Measurements from ENCODE around the gene CCDC170. TPM values are rescaled to one million over a fixed set of nuclear protein-coding genes. Genes with fewer than 3 reads are reported as not detected.

CCDC170 gene
- total and polyA plus RNA-seq, 9 donors = 0.41 to 1.4 (median 0.67) TPM

GRCh38 chr6:151661509-151661908 lies 167.7 kb downstream of the CCDC170 start:
- H3K4me3 ChIP-seq (ENCODE audit: low read length) = no peak overlapping the region
- no peaks in the 10 kb centered on the region for H3K4me1 ChIP-seq (ENCODE audit: control insufficient read depth, insufficient read depth, low read length)
- no peaks in the 10 kb centered on the region for H3K36me3 ChIP-seq (ENCODE audit: control insufficient read depth, insufficient read depth, low read length)
- H3K27me3 ChIP-seq (ENCODE audit: control insufficient read depth, insufficient read depth, low read length) = no peaks in the 10 kb centered on the region
- WGBS (ENCODE audit: insufficient coverage) = 60% methylated on average over 1 of the region's 3 CpGs
- DNase-seq = no peak
- no peak overlapping the region for H3K27ac ChIP-seq (ENCODE audit: low read length)
- H3K9me3 ChIP-seq (replicated peaks; ENCODE audit: control insufficient read depth, low read depth, low read length) = no peaks in the 10 kb centered on the region

- no peak overlapping the region for H3K27ac ChIP-seq (ENCODE audit: low read length)
- H3K9me3 ChIP-seq (replicated peaks; ENCODE audit: control insufficient read depth, low read depth, low read length) = no peaks in the 10 kb centered on the region
- no CpG with 5 or more reads among the region's 4 CpGs for WGBS (ENCODE audit: insufficient coverage)
- no peaks in the 10 kb centered on the region for H3K36me3 ChIP-seq (ENCODE audit: control insufficient read depth, insufficient read depth, low read length)
- H3K27me3 ChIP-seq (ENCODE audit: control insufficient read depth, insufficient read depth, low read length) = no peaks in the 10 kb centered on the region
- H3K4me1 ChIP-seq (ENCODE audit: control insufficient read depth, insufficient read depth, low read length) = no peaks in the 10 kb centered on the region
- DNase-seq = no peak
- no peak overlapping the region for H3K4me3 ChIP-seq (ENCODE audit: low read length)
Measured at GRCh38 chr6:151661928-151662327, 168.1 kb downstream of the CCDC170 start.

GRCh38 chr6:151663559-151663958 lies 169.7 kb downstream of the CCDC170 start:
- H3K4me1 ChIP-seq (ENCODE audit: control insufficient read depth, insufficient read depth, low read length) = no peaks in the 10 kb centered on the region
- H3K4me3 ChIP-seq (ENCODE audit: low read length) = no peak overlapping the region
- no peaks in the 10 kb centered on the region for H3K9me3 ChIP-seq (replicated peaks; ENCODE audit: control insufficient read depth, low read depth, low read length)
- H3K27ac ChIP-seq (ENCODE audit: low read length) = no peak overlapping the region
- no peaks in the 10 kb centered on the region for H3K36me3 ChIP-seq (ENCODE audit: control insufficient read depth, insufficient read depth, low read length)
- no CpG with 5 or more reads among the region's 2 CpGs for WGBS (ENCODE audit: insufficient coverage)
- DNase-seq = no peak
- no peaks in the 10 kb centered on the region for H3K27me3 ChIP-seq (ENCODE audit: control insufficient read depth, insufficient read depth, low read length)

- Histone ChIP-seq H3K4me1 (ENCODE audit: control insufficient read depth, insufficient read depth, low read length) (peaks cover 5% of the 10 kb centered on the region), H3K36me3 (ENCODE audit: control insufficient read depth, insufficient read depth, low read length) (no peaks in the 10 kb centered on the region), H3K9me3 (replicated peaks; ENCODE audit: control insufficient read depth, low read depth, low read length) (no peaks in the 10 kb centered on the region), H3K27me3 (ENCODE audit: control insufficient read depth, insufficient read depth, low read length) (no peaks in the 10 kb centered on the region), H3K4me3 (ENCODE audit: low read length) (no peak overlapping the region), H3K27ac (ENCODE audit: low read length) (no peak overlapping the region)
- no peak for DNase-seq
- 70% methylated on average over 3 of the region's 5 CpGs for WGBS (ENCODE audit: insufficient coverage)
Measured at GRCh38 chr6:151664390-151664789, 170.6 kb downstream of the CCDC170 start.

GRCh38 chr6:151665329-151665728 lies 171.5 kb downstream of the CCDC170 start:
- Histone ChIP-seq H3K4me3 (ENCODE audit: low read length) (no peak overlapping the region), H3K27ac (ENCODE audit: low read length) (no peak overlapping the region), H3K27me3 (ENCODE audit: control insufficient read depth, insufficient read depth, low read length) (no peaks in the 10 kb centered on the region), H3K4me1 (ENCODE audit: control insufficient read depth, insufficient read depth, low read length) (peaks cover 6% of the 10 kb centered on the region), H3K36me3 (ENCODE audit: control insufficient read depth, insufficient read depth, low read length) (no peaks in the 10 kb centered on the region), H3K9me3 (replicated peaks; ENCODE audit: control insufficient read depth, low read depth, low read length) (no peaks in the 10 kb centered on the region)
- 40% methylated on average over 4 of the region's 7 CpGs for WGBS (ENCODE audit: insufficient coverage)
- no peak for DNase-seq

GRCh38 chr6:151666526-151666925 lies 172.7 kb downstream of the CCDC170 start:
- Histone ChIP-seq H3K27me3 (ENCODE audit: control insufficient read depth, insufficient read depth, low read length) (no peaks in the 10 kb centered on the region), H3K9me3 (replicated peaks; ENCODE audit: control insufficient read depth, low read depth, low read length) (no peaks in the 10 kb centered on the region), H3K4me3 (ENCODE audit: low read length) (no peak overlapping the region), H3K4me1 (ENCODE audit: control insufficient read depth, insufficient read depth, low read length) (peaks cover 6% of the 10 kb centered on the region), H3K36me3 (ENCODE audit: control insufficient read depth, insufficient read depth, low read length) (no peaks in the 10 kb centered on the region), H3K27ac (ENCODE audit: low read length) (no peak overlapping the region)
- no CpG with 5 or more reads among the region's 2 CpGs for WGBS (ENCODE audit: insufficient coverage)
- no peak for DNase-seq

GRCh38 chr6:151669208-151669560 lies 175.4 kb downstream of the CCDC170 start:
- no peaks in the 10 kb centered on the region for H3K27me3 ChIP-seq (ENCODE audit: control insufficient read depth, insufficient read depth, low read length)
- 85% methylated on average over 2 of the region's 3 CpGs for WGBS (ENCODE audit: insufficient coverage)
- no peaks in the 10 kb centered on the region for H3K36me3 ChIP-seq (ENCODE audit: control insufficient read depth, insufficient read depth, low read length)
- DNase-seq = no peak
- H3K27ac ChIP-seq (ENCODE audit: low read length) = no peak overlapping the region
- H3K9me3 ChIP-seq (replicated peaks; ENCODE audit: control insufficient read depth, low read depth, low read length) = no peaks in the 10 kb centered on the region
- H3K4me1 ChIP-seq (ENCODE audit: control insufficient read depth, insufficient read depth, low read length) = peaks cover 6% of the 10 kb centered on the region
- H3K4me3 ChIP-seq (ENCODE audit: low read length) = no peak overlapping the region

GRCh38 chr6:151670116-151670515 lies 176.3 kb downstream of the CCDC170 start:
- no peaks in the 10 kb centered on the region for H3K9me3 ChIP-seq (replicated peaks; ENCODE audit: control insufficient read depth, low read depth, low read length)
- no peaks in the 10 kb centered on the region for H3K36me3 ChIP-seq (ENCODE audit: control insufficient read depth, insufficient read depth, low read length)
- no peaks in the 10 kb centered on the region for H3K27me3 ChIP-seq (ENCODE audit: control insufficient read depth, insufficient read depth, low read length)
- H3K27ac ChIP-seq (ENCODE audit: low read length) = no peak overlapping the region
- 79% methylated on average over 5 of the region's 8 CpGs for WGBS (ENCODE audit: insufficient coverage)
- H3K4me3 ChIP-seq (ENCODE audit: low read length) = no peak overlapping the region
- DNase-seq = no peak
- peaks cover 6% of the 10 kb centered on the region for H3K4me1 ChIP-seq (ENCODE audit: control insufficient read depth, insufficient read depth, low read length)

Other genes with a start within 250 kb of the CCDC170 start
- gene ZBTB2, start 102.5 kb upstream of the CCDC170 start, total RNA-seq = 10.7 TPM
- gene ZBTB2, start 102.5 kb upstream of the CCDC170 start, polyA plus RNA-seq (ENCODE audit: insufficient read depth in 1 of 8, insufficient read length in 8 of 8, low replicate concordance in 1 of 8) = 10 to 100 TPM in 3 of 8 donors, 1 to 10 TPM in 5; 8.2 to 14.7 (median 9.9) TPM
- gene RMND1, start 41.9 kb upstream of the CCDC170 start, total RNA-seq = 24.0 TPM
- 10 to 100 TPM; 16.2 to 23.5 (median 19.3) TPM for gene RMND1, start 41.9 kb upstream of the CCDC170 start, polyA plus RNA-seq (ENCODE audit: insufficient read depth in 1 of 8, insufficient read length in 8 of 8, low replicate concordance in 1 of 8)

All from muscle of leg (tissue), 11 donors.